Putamen (tissue), 1 donor: ENCODE data around the gene UBE2J2.
"Not testable (repeated sequence)": the region's sequence is repeated elsewhere in the genome, so short reads cannot be mapped to it uniquely, and the experiment has no call there.

Experiments
- DNase-seq: peaks from one replicate; pipeline ENCODE4 v3.0.0-alpha.2; 2016; ENCODE audit warnings: low spot score

The UBE2J2 gene

GRCh38 chr1:1255611-1256010 lies 18.0 kb downstream of the UBE2J2 start:
- DNase-seq = no peak

GRCh38 chr1:1255078-1255477 lies 18.6 kb downstream of the UBE2J2 start:
- no peak for DNase-seq

- no peak for DNase-seq
These were observed 19.0 kb downstream of the UBE2J2 start for GRCh38 chr1:1254667-1254998.

GRCh38 chr1:1253972-1254666 lies 19.5 kb downstream of the UBE2J2 start:
- DNase-seq = no peak

- no peak for DNase-seq
These were observed 20.3 kb downstream of the UBE2J2 start for GRCh38 chr1:1253314-1253713.

GRCh38 chr1:1250786-1251284 lies 22.8 kb downstream of the UBE2J2 start:
- no peak for DNase-seq

GRCh38 chr1:1248009-1248913 lies 25.4 kb downstream of the UBE2J2 start:
- not testable (repeated sequence) for DNase-seq

GRCh38 chr1:1247341-1247913 lies 26.2 kb downstream of the UBE2J2 start:
- no peak for DNase-seq

GRCh38 chr1:1246577-1247340 lies 26.9 kb downstream of the UBE2J2 start, which contains the start of gene C1QTNF12:
TSS of gene C1QTNF12 (minus strand) at chr1:1246722. CDS start at chr1:1246690, 32 bp downstream.
- no peak for DNase-seq

GRCh38 chr1:1245817-1246576 lies 27.7 kb downstream of the UBE2J2 start:
- no peak for DNase-seq

- DNase-seq = no peak
These were observed 28.4 kb downstream of the UBE2J2 start for GRCh38 chr1:1245178-1245816.

- DNase-seq = no peak
These were observed 29.4 kb downstream of the UBE2J2 start for GRCh38 chr1:1244192-1244811.

GRCh38 chr1:1243807-1244191 lies 29.9 kb downstream of the UBE2J2 start:
- DNase-seq = no peak

- DNase-seq = no peak
These were observed 30.4 kb downstream of the UBE2J2 start for GRCh38 chr1:1243266-1243660.

GRCh38 chr1:1242461-1243265 lies 31.0 kb downstream of the UBE2J2 start:
- DNase-seq = no peak

GRCh38 chr1:1241588-1242219 lies 31.9 kb downstream of the UBE2J2 start:
- DNase-seq = no peak

GRCh38 chr1:1240822-1241587 lies 32.6 kb downstream of the UBE2J2 start:
- no peak for DNase-seq

GRCh38 chr1:1240348-1240732 lies 33.3 kb downstream of the UBE2J2 start:
- DNase-seq = no peak
